Sigmoid colon (tissue), 7 donors: ENCODE results near the gene HUS1. TPM values are rescaled to one million over a fixed set of nuclear protein-coding genes. Genes with fewer than 3 reads are reported as not detected.
A peak's percentile ranks its signal among the peaks of the same experiment; 100 is the strongest.

Source experiments
- DNase-seq: peaks from one replicate; pipeline ENCODE4 v3.0.0-alpha.2; 2019
- H3K27ac ChIP-seq, 4 donors: fragments of 200-600 bp; sonication (generic); one replicate each; pipeline ENCODE4 v1.5.1; 2016 to 2019; ENCODE audit warnings: mild to moderate bottlenecking in 1 of 4
- H3K27me3 ChIP-seq, 3 donors: fragments of 200-600 bp; sonication (generic); one replicate each; pipeline ENCODE4 v1.5.1; 2019; ENCODE audit warnings: mild to moderate bottlenecking in 1 of 3
- H3K36me3 ChIP-seq, 4 donors: fragments of 200-600 bp; sonication (generic); one replicate each; pipeline ENCODE4 v1.5.1; 2016 to 2019
- H3K4me1 ChIP-seq, 4 donors: fragments of 200-600 bp; sonication (generic); one replicate each; pipeline ENCODE4 v1.5.1; 2017 to 2019
- H3K4me3 ChIP-seq, 4 donors: fragments of 200-600 bp; sonication (generic); one replicate each; pipeline ENCODE4 v1.5.1; 2017 to 2019; ENCODE audit warnings: mild to moderate bottlenecking in 2 of 4, moderate library complexity in 1 of 4
- H3K9me3 ChIP-seq, 4 donors: fragments of 200-600 bp in 3 of 4; sonication (generic) in 3 of 4; one replicate each; pipeline versions ENCODE4 v1.5.1 to v1.6.1; 2013 to 2019
- EP300 ChIP-seq, 4 donors: sonication (generic); formaldehyde crosslinking; IDR thresholded peaks; one replicate each; pipeline ENCODE4 v1.6.1; 2017; ENCODE audit warnings: antibody characterized with exemption in 4 of 4
- POLR2A ChIP-seq, 2 donors: fragments of 450-650 bp; IDR thresholded peaks; one replicate each; pipeline ENCODE4 v1.6.1; 2016; ENCODE audit warnings: antibody characterized with exemption in 2 of 2, mild to moderate bottlenecking in 2 of 2, moderate library complexity in 2 of 2
- POLR2AphosphoS5 ChIP-seq, 4 donors: sonication (generic); formaldehyde crosslinking; IDR thresholded peaks; one replicate each; pipeline ENCODE4 v1.6.1; 2017; ENCODE audit warnings: antibody characterized with exemption in 4 of 4
- WGBS, 2 donors: extraction: QIAGEN DNeasy Blood & Tissue Kit; methylation state at CpG; one replicate each; pipeline ENCODE4 v1.1.7; 2013; 5-methylcytosine and 5-hydroxymethylcytosine counted together
- intact Hi-C: fragments of 100-400 bp; cut with DNase I; formaldehyde crosslinking; loops from one replicate; pipeline ENCODE4 v1.15.1; 2023
- polyA plus RNA-seq, 3 donors: library from polyadenylated mRNA; stranded (reverse); fragments of 200-250 nt; gene quantifications; one replicate each; pipeline ENCODE4 v1.2.3, GENCODE V29; 2013
- total RNA-seq, 4 donors: library from RNA; depleted of rRNA; stranded (reverse); fragments of >200 nt; gene quantifications; one replicate each; pipeline ENCODE4 v1.1.0, GENCODE V29; 2016
- TF ChIP-seq, protein P1 (sequence below), 4 experiments: fragments of 450-650 bp in 3 of 4; fragments of 200-600 bp in 1 of 4; IDR thresholded peaks; one replicate each; pipeline ENCODE4 v1.5.1; 2016 to 2019; ENCODE audit warnings: antibody characterized with exemption in 4 of 4, mild to moderate bottlenecking in 3 of 4, moderate library complexity in 2 of 4
- donor health status: healthy with polysubstance abuse.
- donor health status: Bipolar disorder and iron deficiency.
- donor health status: healthy.

HUS1 gene
- total and polyA plus RNA-seq, 7 donors, result 15.7 to 35.0 (median 23.5) TPM

DNA sequence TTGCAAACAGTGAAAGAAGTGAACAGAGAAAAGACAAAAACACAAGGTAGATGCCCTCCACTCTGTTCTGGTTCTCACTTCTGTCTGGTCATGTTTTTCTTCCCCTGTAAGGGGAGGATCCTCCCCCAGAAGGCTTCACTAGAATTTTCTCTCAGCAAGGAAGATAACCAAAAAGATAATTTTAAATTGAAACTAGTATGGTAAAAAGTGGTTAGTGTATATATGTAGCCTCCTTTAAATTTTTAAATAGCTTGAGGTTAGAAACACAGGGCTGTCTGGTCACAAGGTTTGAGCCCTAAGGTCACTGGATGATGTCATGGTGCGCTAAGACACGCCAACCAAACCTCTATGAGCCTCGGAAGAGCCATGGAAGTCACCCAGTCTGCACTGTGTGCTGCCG, 25.6 kb downstream of the HUS1 start:
- TF ChIP-seq EP300 (IDR thresholded peaks at IDR 0.05) (no peak), POLR2AphosphoS5 (IDR thresholded peaks at IDR 0.05) (no peak), POLR2A (IDR thresholded peaks at IDR 0.05) (no peak)
- TF ChIP-seq, protein P1, sequence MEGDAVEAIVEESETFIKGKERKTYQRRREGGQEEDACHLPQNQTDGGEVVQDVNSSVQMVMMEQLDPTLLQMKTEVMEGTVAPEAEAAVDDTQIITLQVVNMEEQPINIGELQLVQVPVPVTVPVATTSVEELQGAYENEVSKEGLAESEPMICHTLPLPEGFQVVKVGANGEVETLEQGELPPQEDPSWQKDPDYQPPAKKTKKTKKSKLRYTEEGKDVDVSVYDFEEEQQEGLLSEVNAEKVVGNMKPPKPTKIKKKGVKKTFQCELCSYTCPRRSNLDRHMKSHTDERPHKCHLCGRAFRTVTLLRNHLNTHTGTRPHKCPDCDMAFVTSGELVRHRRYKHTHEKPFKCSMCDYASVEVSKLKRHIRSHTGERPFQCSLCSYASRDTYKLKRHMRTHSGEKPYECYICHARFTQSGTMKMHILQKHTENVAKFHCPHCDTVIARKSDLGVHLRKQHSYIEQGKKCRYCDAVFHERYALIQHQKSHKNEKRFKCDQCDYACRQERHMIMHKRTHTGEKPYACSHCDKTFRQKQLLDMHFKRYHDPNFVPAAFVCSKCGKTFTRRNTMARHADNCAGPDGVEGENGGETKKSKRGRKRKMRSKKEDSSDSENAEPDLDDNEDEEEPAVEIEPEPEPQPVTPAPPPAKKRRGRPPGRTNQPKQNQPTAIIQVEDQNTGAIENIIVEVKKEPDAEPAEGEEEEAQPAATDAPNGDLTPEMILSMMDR (IDR thresholded peaks at IDR 0.05), result no peak
- H3K27me3 ChIP-seq, result no peaks in the 10 kb centered on the region
- peaks cover 0 to 31% (median 0%) of the 10 kb centered on the region in 4 donors for H3K36me3 ChIP-seq
- WGBS, 2 donors, result 90 to 93% methylated on average over 4 of the region's 4 CpGs
- intact Hi-C loops, result no loop called here
- H3K4me1 ChIP-seq, result no peaks in the 10 kb centered on the region
- no peak overlapping the region for H3K27ac ChIP-seq
- no peak for DNase-seq
- no peaks in the 10 kb centered on the region for H3K9me3 ChIP-seq
- H3K4me3 ChIP-seq, result no peak overlapping the region

DNA sequence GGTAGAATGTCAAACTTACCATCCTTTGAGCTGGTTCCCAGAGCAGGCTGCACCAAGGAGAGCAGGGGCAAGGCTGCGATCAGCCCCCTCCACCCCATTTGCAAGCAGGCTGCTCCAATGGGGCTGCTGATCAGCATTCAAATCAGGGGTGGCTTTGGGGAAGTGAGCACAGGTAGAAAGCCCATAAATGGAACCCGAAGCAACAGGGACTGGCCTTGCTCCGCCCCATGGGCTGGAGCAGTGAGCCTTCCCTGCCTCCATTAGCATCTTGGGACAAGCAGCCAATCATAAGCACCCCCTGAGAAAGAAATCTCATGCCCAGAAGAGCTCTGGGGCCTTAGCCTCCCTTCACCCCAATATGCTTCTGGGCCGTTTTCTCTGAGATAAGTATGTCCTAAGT, 27.2 kb downstream of the HUS1 start:
- TF ChIP-seq POLR2AphosphoS5 (IDR thresholded peaks at IDR 0.05) (no peak), POLR2A (IDR thresholded peaks at IDR 0.05) (no peak), EP300 (IDR thresholded peaks at IDR 0.05) (no peak)
- Histone ChIP-seq H3K27ac (no peak overlapping the region), H3K9me3 (no peaks in the 10 kb centered on the region), H3K36me3 (peaks cover 0 to 31% (median 0%) of the 10 kb centered on the region in 4 donors), H3K4me1 (no peaks in the 10 kb centered on the region), H3K4me3 (no peak overlapping the region), H3K27me3 (no peaks in the 10 kb centered on the region)
- DNase-seq, result no peak
- 72 to 84% methylated on average over 4 of the region's 4 CpGs for WGBS, 2 donors
- intact Hi-C loops, result no loop called here

DNA sequence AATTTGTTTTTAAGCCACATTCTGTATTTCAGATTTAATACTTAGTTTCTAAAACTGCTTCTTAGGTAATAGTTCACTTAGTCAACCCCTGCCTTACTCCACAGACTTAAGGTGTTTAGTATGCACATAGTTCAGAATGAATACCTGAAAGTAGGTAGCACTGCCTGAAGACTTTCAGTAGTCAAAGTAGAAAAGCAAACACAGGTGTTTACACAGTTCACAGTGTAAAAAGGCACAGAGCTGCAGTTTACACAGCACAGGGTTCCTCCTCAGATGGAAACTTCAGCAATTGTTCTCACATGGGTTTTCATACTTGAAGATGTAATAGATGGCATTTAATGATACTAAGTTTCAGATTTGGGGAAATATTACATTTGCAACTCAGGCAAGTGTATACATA, 28.0 kb downstream of the HUS1 start:
- DNase-seq, result no peak
- peaks cover 0 to 23% (median 0%) of the 10 kb centered on the region in 4 donors for H3K36me3 ChIP-seq
- no peak overlapping the region for H3K4me3 ChIP-seq
- TF ChIP-seq, protein P1 (IDR thresholded peaks at IDR 0.05), result no peak
- intact Hi-C loops, result no loop called here
- H3K9me3 ChIP-seq, result no peaks in the 10 kb centered on the region
- H3K27me3 ChIP-seq, result no peaks in the 10 kb centered on the region
- H3K27ac ChIP-seq, result no peak overlapping the region
- H3K4me1 ChIP-seq, result no peaks in the 10 kb centered on the region

GRCh38 chr7:47950714-47951113, 28.7 kb downstream of the HUS1 start:
- Histone ChIP-seq H3K27me3 (no peaks in the 10 kb centered on the region), H3K4me1 (no peaks in the 10 kb centered on the region), H3K9me3 (no peaks in the 10 kb centered on the region), H3K4me3 (no peak overlapping the region), H3K36me3 (peaks cover 0 to 17% (median 0%) of the 10 kb centered on the region in 4 donors), H3K27ac (no peak overlapping the region)
- 15 to 69% methylated on average over 11 of the region's 11 CpGs for WGBS, 2 donors
- no peak for TF ChIP-seq EP300 (IDR thresholded peaks at IDR 0.05)
- TF ChIP-seq POLR2AphosphoS5 (IDR thresholded peaks at IDR 0.05), result no peak
- TF ChIP-seq, protein P1 (IDR thresholded peaks at IDR 0.05), result no peak
- no peak for TF ChIP-seq POLR2A (IDR thresholded peaks at IDR 0.05)
- intact Hi-C loops, result no loop called here
- DNase-seq, result no peak

GRCh38 chr7:47949703-47950102, 29.7 kb downstream of the HUS1 start:
- H3K27ac ChIP-seq, result peak overlapping the region in 1 of 4 donors; percentile 27

More at GRCh38 chr7:47949703-47950102, 29.7 kb downstream of the HUS1 start:
- 86 to 88% methylated on average over 4 of the region's 4 CpGs for WGBS, 2 donors
- no peaks in the 10 kb centered on the region for H3K27me3 ChIP-seq
- TF ChIP-seq EP300 (IDR thresholded peaks at IDR 0.05) (no peak), POLR2AphosphoS5 (IDR thresholded peaks at IDR 0.05) (no peak), POLR2A (IDR thresholded peaks at IDR 0.05) (no peak)
- TF ChIP-seq, protein P1 (IDR thresholded peaks at IDR 0.05), result no peak
- H3K36me3 ChIP-seq, result peaks cover 0 to 9% (median 0%) of the 10 kb centered on the region in 4 donors
- no peaks in the 10 kb centered on the region for H3K9me3 ChIP-seq
- no peak for DNase-seq
- intact Hi-C loops, result no loop called here
- H3K4me1 ChIP-seq, result no peaks in the 10 kb centered on the region
- H3K4me3 ChIP-seq, result no peak overlapping the region
